GM19238 (cell line): ENCODE measurements around the gene SRGAP1.
"Not testable (repeated sequence)": the region's sequence is repeated elsewhere in the genome, so short reads cannot be mapped to it uniquely, and the experiment has no call there.

Experiments
- DNase-seq: peaks from one replicate; pipeline ENCODE4 v3.0.0; 2011; ENCODE audit warnings: low spot score; ENCODE audit not compliant: insufficient read length

SRGAP1 gene

DNA sequence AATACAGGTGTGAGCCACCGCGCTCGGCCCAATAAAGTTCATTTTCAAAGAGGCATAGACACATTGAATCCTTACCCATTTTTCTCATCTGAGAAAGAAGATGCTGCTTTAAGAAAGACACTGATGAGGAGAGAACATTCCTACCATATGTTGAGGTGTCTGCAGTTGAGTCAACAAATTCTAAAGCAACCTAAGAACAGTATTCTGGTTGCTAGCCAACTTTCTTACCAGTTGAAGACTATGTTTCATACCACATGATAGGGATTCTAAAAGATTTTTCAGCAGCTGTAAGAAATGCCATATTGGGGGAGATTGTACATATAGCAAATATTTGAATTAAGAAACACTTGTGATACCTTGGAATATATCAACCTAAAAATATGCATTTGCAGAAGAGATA lies 160.1 kb downstream of the SRGAP1 start:
- no peak for DNase-seq

GRCh38 chr12:64006211-64006825 lies 161.8 kb downstream of the SRGAP1 start:
- DNase-seq = no peak

GRCh38 chr12:64007853-64008252 lies 163.4 kb downstream of the SRGAP1 start:
- DNase-seq = no peak

DNA sequence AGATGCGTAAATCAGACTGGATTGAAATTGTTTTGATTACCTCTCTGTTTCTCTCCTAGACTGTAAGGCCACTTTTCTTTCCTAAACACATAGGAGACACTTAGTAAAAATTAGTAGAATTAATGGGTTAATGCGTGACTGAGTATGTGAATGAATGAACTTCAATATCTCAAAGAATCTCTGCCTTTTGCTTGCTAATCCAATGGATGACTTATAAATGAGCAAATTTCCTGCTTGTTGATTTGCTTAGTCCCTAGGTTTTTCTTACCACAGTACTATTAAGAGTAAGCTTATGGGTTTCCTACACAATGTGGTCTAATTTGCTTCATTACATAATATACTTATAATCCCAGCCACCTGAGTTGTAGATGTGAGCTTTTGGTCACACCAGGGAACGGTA lies 164.1 kb downstream of the SRGAP1 start:
- DNase-seq = no peak

GRCh38 chr12:64009321-64010068 lies 165.0 kb downstream of the SRGAP1 start:
- no peak for DNase-seq

DNA sequence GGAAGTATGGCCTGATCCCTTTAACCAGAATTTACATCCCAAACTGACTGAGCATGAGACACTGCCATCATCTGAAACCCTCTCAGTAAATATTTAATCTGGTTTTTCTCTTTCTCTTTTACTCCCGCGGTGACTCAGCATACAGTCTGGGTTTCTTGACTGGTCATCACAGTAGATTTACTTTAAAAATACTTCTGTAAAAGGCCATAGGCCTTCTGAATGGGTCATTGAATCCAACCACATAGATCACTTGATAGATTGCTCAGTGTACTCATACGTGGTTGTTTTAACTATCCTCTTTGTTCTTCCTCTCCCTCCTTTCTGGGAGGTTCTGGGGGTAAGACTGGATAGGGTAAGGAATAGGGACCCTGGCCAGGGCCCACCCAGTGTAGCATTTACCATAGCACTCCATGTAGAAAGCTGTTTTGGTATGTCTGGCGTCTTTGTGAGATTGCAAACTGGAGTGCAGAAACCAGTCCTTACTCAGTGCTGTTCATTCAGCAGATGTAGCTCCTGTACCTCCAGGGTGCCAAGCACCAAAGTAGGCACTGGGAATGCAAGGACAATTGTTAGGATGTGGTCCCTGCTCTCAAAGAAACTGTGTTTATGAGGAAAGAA lies 165.7 kb downstream of the SRGAP1 start:
- DNase-seq = no peak

DNA sequence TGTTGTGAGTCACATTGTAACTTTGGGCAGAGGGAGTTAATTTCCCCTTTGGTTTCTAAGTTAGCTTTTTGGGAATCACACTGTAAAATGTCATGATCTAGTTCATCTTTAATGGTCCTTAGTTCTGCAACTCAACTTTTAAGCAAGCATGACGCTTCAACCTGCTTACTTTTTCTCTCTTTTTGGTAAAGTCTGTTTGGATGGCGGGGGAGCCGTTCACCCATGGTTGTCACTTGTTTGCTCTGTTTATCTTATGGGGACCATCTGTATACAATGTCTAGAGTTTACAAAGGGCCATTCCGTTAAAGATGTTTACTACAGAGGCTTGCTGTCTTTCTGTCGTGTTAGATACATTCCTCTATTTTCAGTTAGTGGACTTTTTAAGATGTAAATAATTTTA lies 172.0 kb downstream of the SRGAP1 start:
- DNase-seq = no peak

GRCh38 chr12:64018116-64018515 lies 173.6 kb downstream of the SRGAP1 start:
- not testable (repeated sequence) for DNase-seq

DNA sequence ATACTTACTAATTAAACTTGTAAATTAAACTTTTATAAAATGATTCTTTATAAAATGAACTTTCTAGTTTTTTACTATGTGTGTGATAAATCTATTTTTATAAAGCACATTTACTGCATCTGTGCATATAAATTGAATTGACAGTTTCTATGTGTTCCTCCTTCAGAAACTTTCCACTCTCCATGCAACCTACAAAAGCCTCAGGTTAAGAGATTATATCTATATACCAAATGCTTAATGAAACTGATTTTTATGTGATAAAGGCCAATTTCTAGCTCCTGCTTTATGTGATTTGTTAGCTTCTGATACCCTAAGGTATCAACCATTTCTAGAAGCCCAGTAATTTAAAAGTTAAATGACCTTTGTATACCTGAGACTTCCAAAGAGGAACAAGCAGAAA lies 174.0 kb downstream of the SRGAP1 start:
- no peak for DNase-seq

DNA sequence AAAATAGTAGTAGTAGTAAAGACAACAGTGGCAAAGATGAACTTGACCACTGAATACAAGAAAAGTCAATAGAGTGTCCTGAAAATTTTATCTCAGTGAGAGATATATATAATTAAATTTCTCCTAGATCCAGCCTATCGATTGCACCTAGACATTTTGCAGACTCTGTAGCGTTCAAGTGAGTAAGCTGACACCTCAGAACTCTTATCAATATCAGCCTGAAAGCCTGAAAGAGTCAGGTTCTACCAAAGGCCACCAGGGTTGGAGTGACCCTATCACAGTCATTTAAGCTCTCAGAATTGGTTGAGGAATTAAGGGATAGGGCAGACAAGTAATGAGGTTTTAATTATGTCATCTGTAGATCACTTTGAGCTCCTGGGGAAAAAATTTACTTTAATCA lies 174.6 kb downstream of the SRGAP1 start:
- DNase-seq = no peak

DNA sequence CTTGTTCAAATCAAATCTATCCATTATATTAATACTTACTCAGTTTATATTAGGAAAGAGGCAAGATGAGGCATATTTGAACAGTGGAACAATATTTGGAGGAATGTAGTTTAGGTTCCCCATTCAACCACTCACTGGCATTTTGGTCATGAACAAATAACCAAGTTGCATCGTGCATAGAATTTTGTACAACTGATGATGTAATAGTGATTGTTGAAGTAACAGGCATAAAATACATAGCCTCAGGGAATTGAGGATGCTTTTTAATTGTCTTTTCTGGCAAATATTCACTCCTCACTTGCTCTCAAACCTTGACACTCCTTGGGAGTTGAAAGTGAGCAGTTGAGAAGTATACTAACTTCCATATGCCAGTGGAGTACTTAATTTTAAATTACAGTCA lies 175.2 kb downstream of the SRGAP1 start:
- DNase-seq = no peak

DNA sequence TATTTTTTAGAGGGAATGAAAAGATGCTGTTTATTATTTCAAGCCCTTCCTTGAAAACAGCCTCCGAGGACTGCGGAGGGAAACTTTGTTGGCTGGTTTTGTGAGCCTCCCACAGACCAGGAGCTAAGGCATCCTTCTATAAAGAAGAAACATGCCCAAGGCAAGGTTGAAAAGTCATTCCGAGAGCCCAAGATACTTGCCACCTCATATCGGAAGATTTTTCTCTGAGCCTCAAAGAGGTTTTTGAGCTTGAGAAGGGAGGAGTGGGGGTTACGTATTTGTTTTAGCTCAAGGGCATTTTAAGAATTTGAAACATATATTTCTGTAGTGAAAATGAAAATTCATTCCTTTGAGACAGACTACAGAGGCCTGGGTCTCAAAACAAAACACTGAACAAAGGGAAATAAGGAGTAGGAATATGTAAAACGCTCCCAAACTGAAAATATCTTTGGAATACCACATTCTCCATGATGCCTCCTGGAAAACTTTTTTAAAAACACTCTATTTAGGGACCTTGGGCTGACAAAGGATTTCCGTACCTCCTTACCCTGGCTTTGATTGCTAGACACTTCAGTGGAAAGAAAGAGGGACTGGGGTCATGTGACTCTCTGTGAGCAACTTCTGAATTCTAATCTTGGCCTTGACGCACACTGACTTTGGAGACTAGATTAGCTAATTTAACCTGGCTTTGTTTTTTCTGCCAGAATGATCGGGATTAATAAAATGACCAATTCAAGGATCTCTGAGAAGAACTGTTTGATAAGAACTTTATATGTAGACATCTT lies 180.9 kb downstream of the SRGAP1 start:
- no peak for DNase-seq

DNA sequence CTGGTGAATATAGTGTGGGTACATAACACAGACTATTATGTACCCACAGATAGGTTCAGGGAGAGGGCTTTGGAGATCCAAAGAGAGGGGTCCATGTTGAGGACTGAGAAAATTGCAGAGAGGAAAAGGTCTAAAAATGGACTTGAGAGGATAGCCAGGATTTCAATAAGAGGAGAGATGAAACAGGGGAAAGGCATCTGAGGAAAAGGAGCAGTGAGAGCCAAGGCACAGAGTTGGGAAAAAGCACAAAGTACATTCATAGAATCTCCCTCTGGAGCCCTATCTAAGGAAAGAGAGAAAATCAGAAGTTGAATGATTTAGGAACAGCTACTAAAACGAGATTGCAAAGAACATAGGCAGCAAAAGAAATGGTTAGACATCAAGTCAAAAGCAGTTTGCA lies 182.8 kb downstream of the SRGAP1 start:
- DNase-seq = no peak

DNA sequence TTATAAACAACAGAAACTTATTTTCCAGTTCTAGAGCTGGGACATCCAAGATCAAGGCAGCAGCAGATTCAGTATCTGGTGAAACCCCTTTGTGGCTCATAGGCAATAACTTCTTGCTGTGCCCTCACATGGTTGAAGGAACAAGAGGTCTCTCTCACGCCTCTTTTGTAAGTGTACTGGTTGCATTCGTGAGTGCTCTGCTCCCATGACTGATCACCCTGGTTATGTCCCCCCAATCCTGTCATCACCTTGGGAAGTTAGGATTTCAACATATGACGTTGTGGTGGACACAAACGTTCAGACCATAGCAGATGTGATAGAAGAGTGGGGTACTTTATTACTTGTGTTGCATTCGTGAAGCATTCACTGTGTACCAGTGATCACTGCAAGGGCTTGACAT lies 184.0 kb downstream of the SRGAP1 start:
- DNase-seq = no peak

DNA sequence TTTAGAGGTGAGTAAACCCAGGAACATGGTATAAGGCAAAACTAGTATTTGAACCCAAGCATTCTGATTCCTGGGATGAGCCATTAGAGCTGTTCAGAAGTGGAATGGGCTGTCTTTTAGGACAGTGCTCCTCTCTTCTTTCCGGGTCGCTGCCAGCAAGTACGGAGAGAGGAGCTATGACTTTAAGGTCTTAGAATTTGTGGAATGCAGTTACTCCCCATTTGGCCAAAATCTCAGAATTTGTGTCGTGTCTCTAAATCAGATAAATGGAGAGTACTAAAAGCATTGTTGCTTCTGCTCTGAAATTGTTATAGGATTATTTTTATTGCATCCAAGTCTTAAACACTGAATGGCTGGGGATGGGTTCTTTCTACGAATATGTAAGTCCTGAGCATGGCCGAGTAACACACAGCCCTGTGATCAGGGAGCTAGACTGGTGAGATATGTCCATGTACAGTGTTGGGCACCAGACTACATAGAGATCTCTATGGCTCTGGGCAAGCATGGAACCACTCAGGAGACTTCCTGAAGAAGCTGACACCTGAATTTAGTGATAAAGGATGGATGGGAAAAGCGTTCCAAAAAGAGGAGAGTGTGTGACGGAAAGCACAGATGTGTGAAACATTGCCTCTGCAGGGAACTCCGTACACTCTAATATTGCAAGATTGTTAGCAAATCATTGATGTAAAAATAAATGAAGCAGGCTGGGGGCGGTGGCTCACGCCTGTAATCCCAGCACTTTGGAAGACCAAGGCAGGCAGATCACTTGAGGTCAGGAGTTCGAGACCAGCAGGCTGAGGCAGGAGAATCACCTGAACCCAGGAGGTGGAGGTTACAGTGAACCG lies 184.7 kb downstream of the SRGAP1 start:
- DNase-seq = no peak

- no peak for DNase-seq
Observed at GRCh38 chr12:64030155-64030554, 185.7 kb downstream of the SRGAP1 start.

DNA sequence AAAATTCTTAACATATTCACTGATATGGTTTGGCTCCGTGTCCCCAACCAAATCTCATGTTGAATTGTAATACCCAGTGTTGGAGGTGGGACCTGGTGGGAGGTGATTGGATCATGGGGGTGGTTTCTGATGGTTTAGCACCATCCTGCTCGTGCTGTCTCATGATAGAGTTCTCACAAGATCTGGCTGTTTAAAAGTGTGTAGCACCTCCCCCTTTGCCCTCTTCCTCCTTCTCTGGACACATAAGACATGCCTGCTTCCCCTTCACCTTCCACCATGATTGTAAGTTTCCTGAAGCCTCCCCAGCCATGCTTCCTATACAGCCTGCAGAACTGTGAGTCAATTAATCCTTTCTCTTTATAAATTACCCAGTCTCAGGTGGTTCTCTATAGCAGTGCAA lies 189.6 kb downstream of the SRGAP1 start:
- not testable (repeated sequence) for DNase-seq

DNA sequence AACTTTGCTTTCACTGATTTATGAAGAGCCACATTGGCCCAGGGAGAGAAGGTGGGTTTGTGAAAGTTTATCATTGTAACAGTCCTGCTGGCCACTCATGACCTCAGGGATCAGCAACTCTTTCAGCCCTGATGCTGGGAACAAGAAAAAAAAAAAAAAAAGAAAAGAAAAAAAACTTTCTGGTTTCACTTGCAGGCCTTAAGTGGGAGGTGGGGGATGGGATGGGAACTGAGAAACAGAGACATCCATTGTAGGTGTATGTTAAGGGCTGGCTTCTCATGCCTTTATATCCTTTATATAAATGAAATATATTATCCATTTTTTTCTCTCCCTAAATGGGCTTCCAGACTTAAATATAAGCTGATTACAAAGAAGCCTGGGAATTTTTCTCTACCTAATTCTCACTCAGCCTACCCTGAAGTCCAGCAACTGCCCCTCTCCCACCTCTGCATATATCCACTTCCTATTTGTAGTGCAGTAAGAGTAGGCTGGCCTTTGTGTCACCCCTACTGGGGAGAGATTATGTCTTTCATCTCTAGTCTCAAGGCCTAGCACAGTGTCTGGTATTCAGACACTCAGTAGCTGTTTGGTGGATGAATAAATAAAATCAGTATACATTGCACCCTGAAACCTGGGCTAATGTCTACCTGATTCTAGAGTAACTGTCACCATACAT lies 190.5 kb downstream of the SRGAP1 start:
- no peak for DNase-seq

DNA sequence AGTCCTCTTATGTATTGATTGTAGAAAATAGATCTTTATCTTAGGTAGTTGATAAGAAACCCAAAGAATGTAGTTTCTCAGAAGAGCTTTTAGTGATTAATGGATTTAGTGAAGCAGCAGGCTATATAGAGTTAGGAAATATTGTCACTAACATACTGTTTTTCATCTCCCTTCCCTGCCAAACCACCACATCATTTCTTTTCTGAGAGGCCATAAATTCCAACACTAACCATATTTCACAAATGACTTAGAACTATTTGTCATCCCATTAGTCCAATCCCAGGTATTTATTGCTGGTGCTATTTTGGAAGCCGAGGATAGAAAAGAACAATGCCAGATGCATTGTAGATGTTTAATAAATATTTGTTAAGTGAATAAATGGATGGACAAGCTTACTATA lies 191.9 kb downstream of the SRGAP1 start:
- DNase-seq = no peak

DNA sequence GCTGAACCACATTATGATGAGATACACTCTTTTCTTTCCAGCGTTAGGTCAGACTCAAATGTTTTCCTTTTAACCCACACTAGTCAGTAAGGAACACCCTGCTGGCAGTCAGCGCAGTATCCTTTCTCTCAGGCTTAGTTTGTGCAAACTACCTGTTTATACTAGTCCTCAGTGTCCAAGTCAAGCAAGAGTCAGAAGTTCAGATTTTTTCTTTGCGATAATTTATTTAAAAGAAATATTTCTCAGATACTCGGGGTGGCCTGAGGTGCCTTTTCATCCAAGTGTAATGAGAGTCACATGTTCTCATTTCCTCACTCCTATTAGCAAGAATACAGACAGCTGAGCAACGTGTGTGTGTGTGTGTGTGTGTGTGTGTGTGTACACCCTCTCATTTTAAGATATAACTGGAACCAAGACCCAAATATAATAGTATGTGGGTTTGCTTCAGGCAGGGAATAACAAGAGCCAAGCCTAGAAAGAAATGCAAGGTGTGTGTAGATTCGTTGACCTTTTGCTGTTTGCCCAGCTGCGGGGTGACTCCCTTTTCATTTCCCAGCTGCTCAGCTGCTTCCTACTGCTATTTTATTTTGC lies 194.9 kb downstream of the SRGAP1 start:
- DNase-seq = no peak
